Measurements from ENCODE around the gene AGAP5.
"Not testable (repeated sequence)": the region's sequence is repeated elsewhere in the genome, so short reads cannot be mapped to it uniquely, and the experiment has no call there.

Gene AGAP5
- total RNA-seq = 0 to 0.80 (median 0.08) reads per million in 4 donors

GRCh38 chr10:73697675-73698159 is at the start of gene AGAP5:
TSS of gene AGAP5 (minus strand) at chr10:73698109. CDS start at chr10:73697755, 354 bp downstream.
- DNase-seq = not testable (repeated sequence)

GRCh38 chr10:73746721-73747120 is 48.8 kb upstream of the AGAP5 start:
- DNase-seq = no peak

- DNase-seq = peak in 3 of 5 donors; percentile 44 to 66 (median 45)
Observed at GRCh38 chr10:73744664-73744975, 46.7 kb upstream of the AGAP5 start.

GRCh38 chr10:73743905-73744663 is 46.2 kb upstream of the AGAP5 start, which contains the start of gene SEC24C:
TSS of gene SEC24C (plus strand) at chr10:73744372. CDS start at chr10:73746833, 2,461 bp downstream.
- DNase-seq = peak; percentile 91 to 97 (median 92)

- DNase-seq = no peak
Observed at GRCh38 chr10:73743327-73743904, 45.5 kb upstream of the AGAP5 start.

- no peak for DNase-seq
Observed at GRCh38 chr10:73742454-73742734, 44.5 kb upstream of the AGAP5 start.

- not testable (repeated sequence) for DNase-seq
Observed at GRCh38 chr10:73740501-73741254, 42.8 kb upstream of the AGAP5 start.

- no peak for DNase-seq
Observed at GRCh38 chr10:73734796-73735305, 36.9 kb upstream of the AGAP5 start.

- no peak for DNase-seq
Observed at GRCh38 chr10:73734028-73734720, 36.3 kb upstream of the AGAP5 start.

- no peak for DNase-seq
Observed at GRCh38 chr10:73732931-73733623, 35.2 kb upstream of the AGAP5 start.

GRCh38 chr10:73732426-73732825 is 34.5 kb upstream of the AGAP5 start:
- DNase-seq = no peak

GRCh38 chr10:73731588-73732375 is 33.9 kb upstream of the AGAP5 start:
- DNase-seq = no peak

GRCh38 chr10:73730153-73730906 is 32.4 kb upstream of the AGAP5 start:
- peak; percentile 67 to 91 (median 74) for DNase-seq

GRCh38 chr10:73729781-73730152 is 31.9 kb upstream of the AGAP5 start:
- peak in 1 of 5 donors; percentile 68 for DNase-seq

GRCh38 chr10:73723516-73723915 is 25.6 kb upstream of the AGAP5 start:
- no peak for DNase-seq

- not testable (repeated sequence) for DNase-seq
Observed at GRCh38 chr10:73720561-73720960, 22.7 kb upstream of the AGAP5 start.

- DNase-seq = no peak
Observed at GRCh38 chr10:73717556-73717955, 19.6 kb upstream of the AGAP5 start.

- no peak for DNase-seq
Observed at GRCh38 chr10:73716251-73716650, 18.3 kb upstream of the AGAP5 start.

GRCh38 chr10:73715179-73716156 is 17.6 kb upstream of the AGAP5 start:
- not testable (repeated sequence) for DNase-seq
